ENCODE measurements around the gene METTL17. TPM values are rescaled to one million over a fixed set of nuclear protein-coding genes. Genes with fewer than 3 reads are reported as not detected.
A peak's percentile ranks its signal among the peaks of the same experiment; 100 is the strongest.
"Not testable (repeated sequence)": the region's sequence is repeated elsewhere in the genome, so short reads cannot be mapped to it uniquely, and the experiment has no call there.

METTL17 gene, protein sequence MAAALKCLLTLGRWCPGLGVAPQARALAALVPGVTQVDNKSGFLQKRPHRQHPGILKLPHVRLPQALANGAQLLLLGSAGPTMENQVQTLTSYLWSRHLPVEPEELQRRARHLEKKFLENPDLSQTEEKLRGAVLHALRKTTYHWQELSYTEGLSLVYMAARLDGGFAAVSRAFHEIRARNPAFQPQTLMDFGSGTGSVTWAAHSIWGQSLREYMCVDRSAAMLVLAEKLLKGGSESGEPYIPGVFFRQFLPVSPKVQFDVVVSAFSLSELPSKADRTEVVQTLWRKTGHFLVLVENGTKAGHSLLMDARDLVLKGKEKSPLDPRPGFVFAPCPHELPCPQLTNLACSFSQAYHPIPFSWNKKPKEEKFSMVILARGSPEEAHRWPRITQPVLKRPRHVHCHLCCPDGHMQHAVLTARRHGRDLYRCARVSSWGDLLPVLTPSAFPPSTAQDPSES
- 39.6 TPM for total RNA-seq (2021; ENCODE audit: unreplicated experiment)
- 32.1 TPM for polyA plus RNA-seq (2012; ENCODE audit: insufficient read length)
- Bru-seq, nascent RNA: percentile 77 among the genes with signal in this experiment
- BruChase-seq, experiment 1, labeled RNA remaining after a 2-hour chase: percentile 78 among the genes with signal in this experiment
- BruChase-seq, experiment 2, labeled RNA remaining after a 6-hour chase: percentile 82 among the genes with signal in this experiment
- long read RNA-seq, transcript METTL17-202 (13 exons, 1,586 nt): major isoform, 11 of 47 reads
- long read RNA-seq, transcript METTL17-201 (14 exons, 1,749 nt): minor isoform, 8 of 47 reads
- long read RNA-seq, partial matches to known transcripts: 8 of 47 reads
- long read RNA-seq, other reads (novel, unspliced or antisense): 18 of 47 reads

DNA sequence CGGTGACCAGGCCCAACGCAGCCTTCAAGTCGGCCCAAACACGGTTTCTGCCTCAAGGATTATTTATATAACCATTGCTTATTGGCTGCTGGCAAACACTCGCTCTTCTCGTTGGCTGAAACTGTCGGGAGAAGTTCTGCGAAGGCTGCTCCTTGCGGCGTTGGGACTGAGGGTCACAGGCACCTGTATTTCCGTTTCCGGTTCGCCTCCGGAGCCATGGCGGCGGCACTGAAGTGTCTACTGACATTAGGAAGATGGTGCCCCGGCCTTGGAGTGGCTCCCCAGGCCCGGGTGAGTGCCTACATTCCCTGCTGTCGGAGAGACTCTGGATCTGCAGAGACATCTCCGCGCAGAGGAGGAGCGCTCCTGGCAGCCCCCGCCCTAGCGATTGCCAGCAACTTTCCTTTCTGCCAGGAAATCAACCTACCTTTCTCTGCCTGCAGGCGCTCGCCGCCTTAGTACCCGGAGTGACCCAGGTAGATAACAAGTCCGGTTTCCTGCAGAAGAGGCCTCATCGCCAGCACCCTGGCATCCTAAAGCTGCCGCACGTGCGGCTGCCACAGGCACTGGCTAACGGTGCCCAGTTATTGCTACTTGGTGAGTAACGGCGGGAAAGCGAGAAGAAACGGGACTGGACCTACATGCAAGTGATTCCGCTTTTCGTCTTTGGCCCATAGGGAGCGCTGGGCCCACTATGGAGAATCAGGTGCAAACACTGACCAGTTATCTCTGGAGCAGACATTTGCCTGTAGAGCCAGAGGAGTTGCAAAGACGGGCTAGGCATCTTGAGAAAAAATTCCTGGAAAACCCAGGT is at the start of gene METTL17:
Gene METTL17 (plus strand): TSS at position 194 of the 814 bp plus-strand sequence. CDS start 23 bp downstream, at position 217.
- CTCF ChIA-PET: no interaction called here
- POLR2A ChIA-PET: no interaction called here
- DNase-seq (ENCODE audit: low read depth, low spot score): peak; percentile 88

DNA sequence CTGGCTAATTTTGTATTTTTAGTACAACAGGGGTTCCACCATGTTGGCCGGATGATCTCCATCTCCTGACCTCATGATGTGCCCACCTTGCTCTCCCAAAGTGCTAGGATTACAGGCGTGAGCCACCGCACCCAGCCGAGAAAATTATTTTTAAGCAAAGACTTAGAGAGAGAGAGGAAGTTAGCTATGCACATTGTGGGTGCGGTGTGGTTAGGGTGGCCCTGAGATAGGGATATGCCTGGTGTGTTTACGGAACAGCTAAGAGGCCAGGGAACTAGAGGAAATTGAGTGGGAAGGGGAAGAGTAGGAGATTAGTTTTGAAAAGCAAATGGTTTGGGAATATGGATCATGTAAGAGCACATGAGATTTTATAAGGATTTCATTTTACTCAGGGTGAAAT is 44.6 kb upstream of the METTL17 start:
- H3K4me3 ChIP-seq (ENCODE audit: low read depth in 2 of 2, low read length in 2 of 2); H3K4me1 ChIP-seq (ENCODE audit: control insufficient read depth, insufficient read depth, low read length); H3K27ac ChIP-seq (ENCODE audit: low read length); intact Hi-C loops (cut with micrococcal nuclease; ENCODE audit: unreplicated experiment); POLR2A ChIA-PET; in situ Hi-C loops (cut with HindIII; ENCODE audit: low pct_unique_long_range_greater_than_20kb, low sequenced_read_pairs); ATAC-seq; CTCF ChIA-PET; DNase-seq (ENCODE audit: low read depth, low spot score); H3K27me3 ChIP-seq (ENCODE audit: control insufficient read depth, insufficient read depth, low read length); BruUV-seq (replicated peaks); H3K9me3 ChIP-seq (ENCODE audit: control insufficient read depth, insufficient read depth, low read depth, low read length); H3K36me3 ChIP-seq (ENCODE audit: control insufficient read depth, insufficient read depth, low read length): not testable (repeated sequence)

More for the DNA sequence above, at the start of gene METTL17:
- Histone ChIP-seq H3K4me3 (ENCODE audit: low read depth in 2 of 2, low read length in 2 of 2) (peak within 1 kb of the TSS; percentile 94 to 97), H3K36me3 (ENCODE audit: control insufficient read depth, insufficient read depth, low read length) (peaks cover 11% of the 10 kb centered on the region), H3K9me3 (ENCODE audit: control insufficient read depth, insufficient read depth, low read depth, low read length) (no peaks in the 10 kb centered on the region), H3K4me1 (ENCODE audit: control insufficient read depth, insufficient read depth, low read length) (peaks cover 10% of the 10 kb centered on the region), H3K27ac (ENCODE audit: low read length) (peak within 1 kb of the TSS; percentile 93), H3K27me3 (ENCODE audit: control insufficient read depth, insufficient read depth, low read length) (no peaks in the 10 kb centered on the region)
- in situ Hi-C loops (cut with HindIII; ENCODE audit: low pct_unique_long_range_greater_than_20kb, low sequenced_read_pairs): no loop called here
- intact Hi-C loops (cut with micrococcal nuclease; ENCODE audit: unreplicated experiment): no loop called here
- peak; percentile 98 for ATAC-seq
- TF ChIP-seq, protein P1, sequence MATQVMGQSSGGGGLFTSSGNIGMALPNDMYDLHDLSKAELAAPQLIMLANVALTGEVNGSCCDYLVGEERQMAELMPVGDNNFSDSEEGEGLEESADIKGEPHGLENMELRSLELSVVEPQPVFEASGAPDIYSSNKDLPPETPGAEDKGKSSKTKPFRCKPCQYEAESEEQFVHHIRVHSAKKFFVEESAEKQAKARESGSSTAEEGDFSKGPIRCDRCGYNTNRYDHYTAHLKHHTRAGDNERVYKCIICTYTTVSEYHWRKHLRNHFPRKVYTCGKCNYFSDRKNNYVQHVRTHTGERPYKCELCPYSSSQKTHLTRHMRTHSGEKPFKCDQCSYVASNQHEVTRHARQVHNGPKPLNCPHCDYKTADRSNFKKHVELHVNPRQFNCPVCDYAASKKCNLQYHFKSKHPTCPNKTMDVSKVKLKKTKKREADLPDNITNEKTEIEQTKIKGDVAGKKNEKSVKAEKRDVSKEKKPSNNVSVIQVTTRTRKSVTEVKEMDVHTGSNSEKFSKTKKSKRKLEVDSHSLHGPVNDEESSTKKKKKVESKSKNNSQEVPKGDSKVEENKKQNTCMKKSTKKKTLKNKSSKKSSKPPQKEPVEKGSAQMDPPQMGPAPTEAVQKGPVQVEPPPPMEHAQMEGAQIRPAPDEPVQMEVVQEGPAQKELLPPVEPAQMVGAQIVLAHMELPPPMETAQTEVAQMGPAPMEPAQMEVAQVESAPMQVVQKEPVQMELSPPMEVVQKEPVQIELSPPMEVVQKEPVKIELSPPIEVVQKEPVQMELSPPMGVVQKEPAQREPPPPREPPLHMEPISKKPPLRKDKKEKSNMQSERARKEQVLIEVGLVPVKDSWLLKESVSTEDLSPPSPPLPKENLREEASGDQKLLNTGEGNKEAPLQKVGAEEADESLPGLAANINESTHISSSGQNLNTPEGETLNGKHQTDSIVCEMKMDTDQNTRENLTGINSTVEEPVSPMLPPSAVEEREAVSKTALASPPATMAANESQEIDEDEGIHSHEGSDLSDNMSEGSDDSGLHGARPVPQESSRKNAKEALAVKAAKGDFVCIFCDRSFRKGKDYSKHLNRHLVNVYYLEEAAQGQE (IDR thresholded peaks at IDR 0.05; ENCODE audit: insufficient read depth in 1 of 2, low read depth in 2 of 2, low read length in 1 of 2): no peak
- peak; percentile 70 for TF ChIP-seq POLR2AphosphoS5 (IDR thresholded peaks at IDR 0.05; ENCODE audit: low read depth, low read length)
- 0 out of 2 replicates have a peak, but pooled peaks have one; percentile 64 for TF ChIP-seq SIN3A (IDR thresholded peaks at IDR 0.05; ENCODE audit: borderline replicate concordance, insufficient read depth, low read depth, low read length)
- TF ChIP-seq, protein P2, sequence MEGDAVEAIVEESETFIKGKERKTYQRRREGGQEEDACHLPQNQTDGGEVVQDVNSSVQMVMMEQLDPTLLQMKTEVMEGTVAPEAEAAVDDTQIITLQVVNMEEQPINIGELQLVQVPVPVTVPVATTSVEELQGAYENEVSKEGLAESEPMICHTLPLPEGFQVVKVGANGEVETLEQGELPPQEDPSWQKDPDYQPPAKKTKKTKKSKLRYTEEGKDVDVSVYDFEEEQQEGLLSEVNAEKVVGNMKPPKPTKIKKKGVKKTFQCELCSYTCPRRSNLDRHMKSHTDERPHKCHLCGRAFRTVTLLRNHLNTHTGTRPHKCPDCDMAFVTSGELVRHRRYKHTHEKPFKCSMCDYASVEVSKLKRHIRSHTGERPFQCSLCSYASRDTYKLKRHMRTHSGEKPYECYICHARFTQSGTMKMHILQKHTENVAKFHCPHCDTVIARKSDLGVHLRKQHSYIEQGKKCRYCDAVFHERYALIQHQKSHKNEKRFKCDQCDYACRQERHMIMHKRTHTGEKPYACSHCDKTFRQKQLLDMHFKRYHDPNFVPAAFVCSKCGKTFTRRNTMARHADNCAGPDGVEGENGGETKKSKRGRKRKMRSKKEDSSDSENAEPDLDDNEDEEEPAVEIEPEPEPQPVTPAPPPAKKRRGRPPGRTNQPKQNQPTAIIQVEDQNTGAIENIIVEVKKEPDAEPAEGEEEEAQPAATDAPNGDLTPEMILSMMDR (IDR thresholded peaks at IDR 0.05): peak; percentile 36; the same call in 1 of the 2 replicates
- BruUV-seq (replicated peaks): TSS peak; percentile 75

DNA sequence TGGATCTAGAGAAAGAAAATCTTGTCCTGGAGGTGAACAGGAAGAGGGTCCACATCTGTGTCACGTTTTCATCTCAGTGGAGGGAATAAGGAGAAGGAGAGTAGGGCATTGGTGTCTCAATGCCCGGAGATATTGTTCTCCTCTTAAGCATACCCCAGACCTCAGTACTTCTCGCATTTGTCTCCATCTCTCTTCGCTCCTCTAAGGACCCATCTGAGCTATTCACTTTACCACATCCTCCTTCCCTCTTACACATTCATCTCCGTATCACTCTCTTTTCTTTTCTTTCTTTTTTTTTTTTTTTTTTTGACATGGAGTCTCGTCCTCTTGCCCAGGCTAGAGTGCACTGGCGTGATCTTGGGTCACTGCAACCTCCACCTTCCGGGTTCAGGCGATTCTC is 43.1 kb upstream of the METTL17 start:
- CTCF ChIA-PET; H3K27ac ChIP-seq (ENCODE audit: low read length); intact Hi-C loops (cut with micrococcal nuclease; ENCODE audit: unreplicated experiment); in situ Hi-C loops (cut with HindIII; ENCODE audit: low pct_unique_long_range_greater_than_20kb, low sequenced_read_pairs); H3K36me3 ChIP-seq (ENCODE audit: control insufficient read depth, insufficient read depth, low read length); H3K4me1 ChIP-seq (ENCODE audit: control insufficient read depth, insufficient read depth, low read length); H3K4me3 ChIP-seq (ENCODE audit: low read depth in 2 of 2, low read length in 2 of 2); ATAC-seq; POLR2A ChIA-PET; H3K27me3 ChIP-seq (ENCODE audit: control insufficient read depth, insufficient read depth, low read length); H3K9me3 ChIP-seq (ENCODE audit: control insufficient read depth, insufficient read depth, low read depth, low read length); DNase-seq (ENCODE audit: low read depth, low spot score); BruUV-seq (replicated peaks): not testable (repeated sequence)

DNA sequence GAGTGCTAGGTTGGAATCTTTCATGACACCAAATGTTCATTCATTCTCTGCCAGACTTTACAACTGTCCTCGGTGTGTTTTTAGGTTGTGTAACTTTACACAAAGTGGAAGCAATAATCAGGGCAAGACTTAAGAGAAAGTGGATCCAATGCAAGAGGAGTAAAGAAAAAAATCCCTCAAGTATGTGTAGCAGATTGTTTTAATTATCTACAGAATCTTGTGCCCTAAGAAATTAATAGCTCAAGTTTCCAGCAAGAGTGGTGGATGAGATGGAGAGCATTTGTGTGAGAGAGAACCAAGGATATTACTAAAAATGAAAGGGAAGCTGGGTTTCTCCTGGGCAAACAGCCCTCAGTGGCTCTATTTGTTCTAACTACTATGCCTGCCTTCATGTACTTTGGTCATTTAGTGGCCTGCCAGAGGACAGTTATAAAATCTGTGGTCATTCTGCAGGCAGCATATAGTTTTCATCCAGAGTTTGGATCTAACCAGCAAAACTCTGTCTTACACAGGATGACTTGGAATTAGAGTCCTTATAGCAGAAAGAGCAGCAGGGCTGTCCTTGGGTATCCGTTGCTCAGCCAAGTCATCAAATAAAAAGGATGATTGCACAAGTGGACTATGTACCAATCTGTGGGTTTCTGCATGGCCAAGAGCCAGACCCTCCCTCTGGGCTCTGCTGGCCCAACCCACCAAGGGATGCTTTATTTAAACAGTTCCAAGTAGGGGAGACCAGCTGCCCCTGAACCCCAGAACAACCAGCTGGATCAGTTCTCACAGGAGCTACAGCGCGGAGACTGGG is 34.8 kb upstream of the METTL17 start, which contains the start of gene RNASE2:
Gene RNASE2 (plus strand): TSS at position 752 of the 802 bp plus-strand sequence. CDS start 285 bp downstream, outside the sequence.
- intact Hi-C loops (cut with micrococcal nuclease; ENCODE audit: unreplicated experiment); H3K27ac ChIP-seq (ENCODE audit: low read length); BruUV-seq (replicated peaks); POLR2A ChIA-PET; ATAC-seq; H3K36me3 ChIP-seq (ENCODE audit: control insufficient read depth, insufficient read depth, low read length); H3K4me3 ChIP-seq (ENCODE audit: low read depth in 2 of 2, low read length in 2 of 2); H3K4me1 ChIP-seq (ENCODE audit: control insufficient read depth, insufficient read depth, low read length); H3K27me3 ChIP-seq (ENCODE audit: control insufficient read depth, insufficient read depth, low read length); H3K9me3 ChIP-seq (ENCODE audit: control insufficient read depth, insufficient read depth, low read depth, low read length); CTCF ChIA-PET; DNase-seq (ENCODE audit: low read depth, low spot score); in situ Hi-C loops (cut with HindIII; ENCODE audit: low pct_unique_long_range_greater_than_20kb, low sequenced_read_pairs): not testable (repeated sequence)

Measured in Panc1 (cell line).